ENCODE results near the gene CNGA2.

The CNGA2 gene

DNA sequence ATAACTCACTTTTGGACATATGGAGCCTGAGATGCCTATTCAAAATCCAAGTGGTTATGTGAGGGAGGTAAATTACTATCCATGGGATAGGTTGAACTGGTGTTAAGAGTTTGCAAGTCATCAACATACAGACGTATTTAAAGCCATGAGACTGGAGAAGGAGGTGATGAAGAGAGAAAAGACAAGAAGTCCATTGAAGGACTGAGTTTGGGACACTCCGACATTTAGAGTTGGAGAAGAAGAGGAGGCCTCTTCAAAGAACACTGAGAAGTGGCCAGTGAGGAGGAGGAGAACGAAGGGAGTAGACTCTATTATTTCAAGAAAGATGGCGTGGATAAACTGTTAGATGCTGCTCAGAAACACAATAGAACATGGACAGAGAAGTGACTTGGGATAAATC lies at the start of gene CNGA2:
CNGA2 (plus strand) TSS at position 301 of the 400 bp plus-strand sequence. CDS start 3,738 bp downstream, outside the sequence.
- DNase-seq (ENCODE audit: low read depth in 2 of 2): no peak
- no peak for TF ChIP-seq CTCF (IDR thresholded peaks at IDR 0.05; ENCODE audit: low read depth, low read length)
- H3K4me3 ChIP-seq (replicated peaks in 1 of 2; ENCODE audit: low read depth in 2 of 2, low read length in 2 of 2): no peak within 1 kb of the TSS

DNA sequence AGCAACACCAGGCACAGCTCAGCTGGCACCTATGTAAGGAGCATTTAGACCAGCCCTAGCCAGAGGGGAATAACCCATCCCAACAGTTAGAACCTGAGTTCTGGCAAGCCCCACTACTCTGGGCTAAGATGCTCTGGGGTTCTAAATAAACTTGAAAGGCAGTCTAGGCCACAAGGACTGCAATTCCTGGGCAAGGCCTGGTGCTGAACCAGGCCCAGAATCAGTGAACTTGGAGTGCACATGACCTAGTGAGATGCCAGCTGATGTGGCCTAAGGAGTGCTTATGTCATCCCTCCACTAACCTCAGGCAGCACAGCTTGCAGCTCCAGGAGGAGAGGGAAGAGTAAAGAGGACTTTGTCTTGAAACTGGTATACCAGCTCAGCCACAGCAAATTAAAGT lies 46.9 kb upstream of the CNGA2 start:
- H3K4me3 ChIP-seq (replicated peaks in 1 of 2; ENCODE audit: low read depth in 2 of 2, low read length in 2 of 2): no peak overlapping the region
- no peak for TF ChIP-seq CTCF (IDR thresholded peaks at IDR 0.05; ENCODE audit: low read depth, low read length)
- no peak for DNase-seq (ENCODE audit: low read depth in 2 of 2)

DNA sequence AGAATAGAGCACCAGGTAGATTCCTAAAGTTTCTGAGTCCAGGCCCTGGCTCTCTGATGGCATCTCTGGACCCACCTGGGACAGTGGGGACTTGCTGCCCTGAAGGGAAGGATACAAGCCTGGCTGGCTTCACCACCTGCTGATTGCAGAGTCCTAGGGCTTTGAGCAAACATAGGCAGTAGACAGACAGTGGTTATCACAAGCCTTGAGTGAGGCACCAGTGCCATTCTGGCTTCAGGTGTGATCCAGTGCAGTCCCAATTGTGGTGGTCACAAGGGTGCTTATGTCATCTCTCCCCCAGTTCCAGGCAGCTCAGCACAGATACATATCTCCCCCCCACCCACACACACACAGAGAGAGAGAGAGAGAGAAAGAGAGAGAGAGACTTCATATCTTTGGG lies 45.9 kb upstream of the CNGA2 start:
- DNase-seq (ENCODE audit: low read depth in 2 of 2): no peak
- TF ChIP-seq CTCF (IDR thresholded peaks at IDR 0.05; ENCODE audit: low read depth, low read length): no peak

DNA sequence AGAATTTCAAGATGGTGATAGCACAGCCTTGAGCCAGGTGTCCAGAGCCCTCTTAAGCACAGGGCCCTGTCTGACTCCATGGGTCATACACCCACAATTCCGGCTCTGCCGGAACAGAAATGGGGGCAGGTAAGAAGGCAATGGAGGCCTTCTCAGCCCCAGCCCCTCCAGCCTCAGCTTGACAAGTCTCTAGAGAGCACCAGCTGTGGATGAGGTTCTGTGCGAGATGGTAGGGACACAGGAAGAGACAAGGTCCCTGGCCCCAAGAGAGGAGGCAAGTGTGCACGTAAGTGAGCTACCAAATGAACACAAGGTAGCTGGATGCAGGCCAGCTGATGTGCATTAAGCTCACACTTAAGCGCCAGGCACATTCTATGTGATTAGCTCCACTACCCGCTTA lies 41.7 kb upstream of the CNGA2 start:
- no peak for DNase-seq (ENCODE audit: low read depth in 2 of 2)
- no peak overlapping the region for H3K4me3 ChIP-seq (replicated peaks in 1 of 2; ENCODE audit: low read depth in 2 of 2, low read length in 2 of 2)
- no peak for TF ChIP-seq CTCF (IDR thresholded peaks at IDR 0.05; ENCODE audit: low read depth, low read length)

More for the DNA sequence above, 45.9 kb upstream of the CNGA2 start:
- no peak overlapping the region for H3K4me3 ChIP-seq (replicated peaks in 1 of 2; ENCODE audit: low read depth in 2 of 2, low read length in 2 of 2)

DNA sequence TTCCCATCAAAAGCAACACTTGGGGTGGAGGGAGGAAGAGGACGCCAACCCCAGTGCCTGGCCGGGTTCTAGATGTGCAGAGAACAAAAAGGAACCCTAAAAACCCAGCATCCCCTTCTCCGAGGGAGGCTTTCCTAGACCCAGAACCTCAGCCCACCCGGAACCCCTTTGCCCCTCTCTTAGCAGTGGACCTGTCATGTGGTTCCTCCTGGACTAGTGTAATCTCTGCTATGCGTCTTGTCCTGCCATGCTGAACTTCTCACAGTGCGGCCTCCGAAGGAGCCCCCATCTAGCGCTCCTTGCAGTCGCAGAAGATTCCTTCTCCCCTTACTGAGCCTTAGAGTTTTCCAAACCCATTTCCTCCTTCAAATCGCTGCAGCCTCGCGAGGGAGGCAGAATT lies 40.4 kb upstream of the CNGA2 start:
- no peak for DNase-seq (ENCODE audit: low read depth in 2 of 2)
- H3K4me3 ChIP-seq (replicated peaks in 1 of 2; ENCODE audit: low read depth in 2 of 2, low read length in 2 of 2): no peak overlapping the region
- no peak for TF ChIP-seq CTCF (IDR thresholded peaks at IDR 0.05; ENCODE audit: low read depth, low read length)

DNA sequence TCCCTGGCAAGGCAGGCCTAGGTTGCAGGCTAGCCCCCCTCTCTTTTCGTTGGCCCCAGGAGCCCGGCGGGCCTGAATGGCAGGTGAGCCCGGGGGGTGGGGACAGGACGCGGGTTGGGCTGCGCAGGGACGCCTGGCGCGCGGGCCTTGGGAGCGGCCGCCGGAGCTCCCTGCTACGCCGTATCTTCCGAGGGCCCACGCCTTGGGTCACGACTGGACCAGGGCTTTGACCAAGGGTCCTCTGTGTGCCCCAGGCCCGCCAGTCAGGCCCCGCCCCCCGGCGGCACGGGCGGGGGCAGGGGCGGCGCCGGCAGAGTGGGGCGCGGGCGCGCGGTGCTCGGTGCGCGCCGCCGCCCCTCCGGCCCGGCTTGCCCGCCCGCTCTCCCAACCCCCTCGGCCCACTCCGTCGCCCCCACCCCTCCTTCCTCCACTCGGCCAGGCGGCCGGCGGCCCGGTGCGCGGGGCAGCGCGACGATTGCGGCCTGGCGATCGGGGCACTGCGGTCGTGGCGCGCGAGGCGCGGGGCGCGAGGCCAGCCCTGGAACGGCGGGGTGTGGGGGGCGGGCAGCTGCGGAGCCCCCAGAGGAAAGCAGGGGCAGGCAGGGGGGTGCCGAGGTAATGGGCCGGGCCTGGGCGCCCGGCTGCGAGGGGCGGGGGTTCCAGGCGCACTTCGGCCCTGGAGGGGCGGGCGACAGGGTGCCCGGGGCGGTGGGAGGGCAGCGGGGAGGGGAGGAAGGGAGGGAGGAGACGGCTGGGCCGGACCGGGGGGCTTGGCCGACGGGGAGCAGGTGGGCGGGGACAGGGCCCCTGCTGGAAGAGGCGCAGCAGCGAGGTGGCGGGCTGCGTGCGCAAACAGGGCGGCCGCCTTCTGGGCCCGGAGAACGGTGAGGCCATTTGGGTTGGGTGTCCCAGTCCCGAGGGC lies 39.6 kb upstream of the CNGA2 start, which contains the start of gene PRRG3:
PRRG3 (plus strand) TSS at position 798 of the 922 bp plus-strand sequence. CDS start 3,357 bp downstream, outside the sequence.
- H3K4me3 ChIP-seq (replicated peaks in 1 of 2; ENCODE audit: low read depth in 2 of 2, low read length in 2 of 2): no peak within 1 kb of the TSS
- TF ChIP-seq CTCF (IDR thresholded peaks at IDR 0.05; ENCODE audit: low read depth, low read length): no peak
- DNase-seq (ENCODE audit: low read depth in 2 of 2): no peak
